Stimulated activated CD8-positive, alpha-beta memory T cell treated with anti-CD3 and anti-CD28 coated beads, Interleukin-15, amount 100 ng/mL, for 4 hours (primary cell): Measurements from ENCODE around the gene RPS6KA3.

Source experiments
- DNase-seq, 2 donors: peaks; one replicate each; pipeline ENCODE4 v3.0.0-alpha.2; 2020; ENCODE audit warnings: low read depth in 2 of 2

The RPS6KA3 gene

DNA sequence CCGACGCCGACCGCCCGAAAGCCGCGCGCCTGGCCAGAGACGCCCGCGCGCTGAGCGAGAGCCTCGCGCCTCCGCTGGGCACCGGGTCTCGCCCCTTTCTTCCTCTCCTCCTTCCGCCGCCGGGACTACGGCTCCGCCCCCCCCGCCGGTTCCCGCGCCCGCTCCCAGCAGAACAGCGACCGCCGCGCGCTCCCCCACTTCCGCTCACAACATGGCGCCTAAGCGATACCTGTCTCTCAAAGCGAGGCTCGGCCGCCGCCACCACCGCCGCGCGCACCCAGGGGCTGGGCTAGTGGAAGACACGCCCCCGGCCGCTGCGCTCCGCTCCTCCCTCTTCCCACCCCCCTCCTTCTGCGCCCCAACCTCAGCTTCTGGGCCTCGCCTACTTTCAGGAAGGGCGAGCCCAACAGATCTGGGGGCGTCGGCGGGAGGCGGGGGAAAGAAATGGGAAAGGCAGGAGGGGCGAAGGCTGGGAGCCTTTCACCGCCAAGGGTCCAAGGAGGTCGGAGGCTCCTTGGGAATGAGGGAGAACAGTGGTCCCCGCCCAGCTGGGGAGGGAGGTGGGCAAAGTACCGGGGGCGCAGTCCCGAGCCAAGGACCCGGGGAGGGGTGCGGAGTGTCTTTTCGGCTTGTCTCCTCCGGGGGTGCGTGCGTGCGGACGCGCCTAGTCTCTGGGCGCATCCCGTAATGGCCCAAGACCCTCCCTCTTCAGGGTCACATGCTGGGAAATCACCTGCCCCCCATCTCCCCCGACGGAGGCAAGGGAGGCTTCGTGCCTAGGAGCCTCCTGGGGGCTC is at the start of gene RPS6KA3:
TSS of gene RPS6KA3 (minus strand) at position 100 of the 797 bp plus-strand sequence. CDS start 277 bp downstream, outside the sequence.
- DNase-seq: peak; percentile 76

DNA sequence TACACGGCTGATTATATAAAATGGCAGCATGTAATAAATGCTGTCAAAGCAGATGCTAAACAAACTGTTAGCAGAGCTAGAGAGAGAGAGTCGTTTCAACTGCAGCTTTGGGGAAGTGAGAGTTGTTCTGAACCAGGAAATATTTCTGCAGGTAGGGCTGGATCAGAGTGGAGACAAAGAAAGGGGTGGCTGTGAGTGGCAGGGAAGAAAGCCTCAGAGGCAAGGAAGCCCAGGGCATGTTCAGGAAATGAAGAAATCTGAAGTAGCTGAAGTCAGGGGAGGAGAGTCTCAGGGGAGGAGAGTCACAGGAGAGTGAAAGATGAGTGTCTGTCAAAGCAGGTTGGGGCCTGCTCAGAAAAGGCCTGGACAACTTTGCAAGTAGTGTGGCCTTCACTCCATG is 48.4 kb upstream of the RPS6KA3 start:
- no peak for DNase-seq

DNA sequence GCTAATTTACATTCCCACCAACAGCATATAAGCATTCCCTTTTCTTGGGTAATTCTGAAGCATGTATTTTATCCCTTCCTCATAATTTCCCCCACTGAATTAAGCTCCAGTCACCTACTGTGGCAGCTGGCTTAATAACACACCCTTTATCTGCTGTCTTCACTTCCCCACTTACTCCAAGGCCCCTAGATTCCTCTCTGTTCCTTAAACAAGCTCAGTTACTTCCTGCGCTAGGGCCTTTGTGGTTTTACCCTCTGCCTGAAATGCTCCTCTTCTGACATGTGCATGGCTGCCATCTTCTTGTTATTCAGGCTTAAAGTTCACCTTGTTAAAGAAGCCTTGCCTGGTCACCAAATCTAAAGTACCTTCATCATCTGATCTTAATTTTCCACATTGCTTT is 47.2 kb upstream of the RPS6KA3 start:
- DNase-seq: no peak

DNA sequence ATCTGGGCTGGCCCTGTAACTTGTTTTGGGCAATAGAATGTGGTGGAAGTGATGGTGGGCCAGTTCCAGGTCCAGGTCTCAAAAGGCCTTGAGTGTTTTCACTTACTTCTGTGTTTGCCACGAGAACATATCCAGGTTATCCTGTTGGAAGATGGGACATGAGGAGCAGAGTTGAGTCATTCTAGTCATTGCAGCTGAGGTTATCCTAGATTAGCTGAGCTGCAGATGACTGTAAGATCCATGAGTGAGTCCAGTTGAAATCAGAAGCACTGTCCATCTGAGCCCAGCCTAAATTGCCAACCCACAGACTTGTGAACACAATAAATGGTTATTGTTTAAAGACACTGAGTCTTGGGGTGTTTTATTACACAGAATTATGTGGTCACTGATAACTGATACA is 45.3 kb upstream of the RPS6KA3 start:
- DNase-seq: no peak

DNA sequence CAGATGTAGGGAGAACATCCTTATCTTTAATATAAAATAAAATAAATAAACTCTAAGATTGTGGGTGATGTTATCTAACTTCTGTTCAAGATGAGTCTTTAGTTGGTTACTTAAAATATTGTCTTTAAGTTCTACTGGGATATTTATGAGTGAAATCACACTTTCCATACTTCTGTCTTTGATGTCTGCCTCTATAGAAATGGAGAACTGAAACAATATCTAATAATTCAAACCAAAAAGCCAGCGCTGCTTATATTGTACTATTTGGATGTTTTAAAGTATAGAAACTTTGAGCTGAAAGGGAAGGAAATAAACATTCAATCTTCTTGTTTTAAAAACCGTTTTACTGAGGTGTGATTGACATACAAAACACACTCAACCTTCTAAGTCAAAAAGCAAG is 44.8 kb upstream of the RPS6KA3 start:
- no peak for DNase-seq

DNA sequence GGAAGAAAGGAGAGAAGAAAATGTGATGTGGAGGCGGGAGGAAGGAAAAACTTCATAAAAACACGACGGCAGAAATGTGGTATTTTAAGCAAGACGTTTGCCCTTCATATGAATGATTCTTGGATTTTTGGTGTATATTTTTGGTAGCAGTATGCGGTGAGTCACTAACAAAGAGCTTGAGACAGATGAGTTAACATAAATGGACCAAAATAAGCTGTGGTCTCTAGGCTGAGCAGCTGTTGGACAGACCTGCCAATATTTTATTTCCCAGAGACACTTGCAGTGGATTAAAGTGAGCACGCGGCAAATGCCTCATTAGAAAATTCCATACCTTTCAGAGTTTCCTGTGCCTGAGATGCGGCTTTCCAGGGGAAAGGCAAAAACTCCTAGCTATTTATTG is 43.1 kb upstream of the RPS6KA3 start:
- no peak for DNase-seq

DNA sequence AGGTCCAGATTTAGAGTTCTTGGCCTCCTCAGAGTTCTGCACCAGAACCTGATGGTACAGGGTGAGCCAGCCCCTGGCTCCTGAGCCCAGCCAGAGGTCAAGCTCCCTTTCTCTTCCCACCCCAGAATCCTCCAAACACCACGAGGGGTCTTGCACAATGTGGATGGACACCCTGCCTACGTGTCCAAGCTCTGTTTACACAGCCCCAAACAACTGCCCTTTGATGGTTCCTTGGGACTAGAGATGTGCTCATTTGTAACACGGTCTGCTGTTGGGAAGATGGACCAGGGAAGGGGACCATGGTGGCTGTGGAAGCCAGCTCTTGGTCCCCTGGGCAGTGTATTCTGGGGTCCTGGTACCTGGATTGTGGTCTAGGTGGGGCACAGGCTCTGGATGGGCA is 40.0 kb upstream of the RPS6KA3 start:
- DNase-seq: no peak

DNA sequence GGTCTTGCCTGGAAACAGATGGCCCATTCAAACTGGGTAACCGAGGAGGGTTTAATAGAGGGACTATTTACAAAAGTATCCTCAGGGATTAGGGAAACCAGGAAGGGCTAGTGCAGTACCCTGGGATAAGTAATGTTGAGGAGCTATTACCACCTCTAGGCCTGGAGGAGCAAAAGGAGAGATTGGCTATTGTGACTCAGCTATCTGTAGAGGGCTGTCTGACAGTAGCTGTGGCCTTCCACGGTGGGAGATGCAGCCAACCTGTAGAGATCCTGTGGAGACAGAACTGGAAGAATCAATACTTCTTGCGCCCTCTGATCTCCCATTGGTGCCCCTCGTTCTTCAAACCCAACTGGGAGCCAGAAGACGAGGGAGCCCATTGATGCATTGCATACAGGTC is 34.1 kb upstream of the RPS6KA3 start:
- DNase-seq: no peak

DNA sequence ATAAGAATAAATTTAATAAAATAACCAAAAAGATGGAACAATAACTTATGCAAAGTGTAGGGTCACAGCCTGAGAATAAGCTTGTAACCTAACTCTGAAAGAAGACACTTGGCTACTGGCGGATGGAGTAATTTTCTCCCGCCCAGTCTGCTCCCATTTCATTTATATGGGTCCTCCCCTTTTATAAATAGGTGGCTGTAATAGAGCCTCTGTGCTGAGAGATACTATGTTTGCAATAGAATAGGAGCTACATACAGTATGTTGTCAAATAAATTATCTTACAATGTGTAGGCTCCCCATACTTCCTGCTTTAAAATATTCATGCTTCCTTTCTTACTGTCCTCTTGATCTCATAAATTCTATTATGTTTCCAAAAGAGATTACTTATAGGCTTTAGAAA is 28.2 kb upstream of the RPS6KA3 start:
- no peak for DNase-seq

DNA sequence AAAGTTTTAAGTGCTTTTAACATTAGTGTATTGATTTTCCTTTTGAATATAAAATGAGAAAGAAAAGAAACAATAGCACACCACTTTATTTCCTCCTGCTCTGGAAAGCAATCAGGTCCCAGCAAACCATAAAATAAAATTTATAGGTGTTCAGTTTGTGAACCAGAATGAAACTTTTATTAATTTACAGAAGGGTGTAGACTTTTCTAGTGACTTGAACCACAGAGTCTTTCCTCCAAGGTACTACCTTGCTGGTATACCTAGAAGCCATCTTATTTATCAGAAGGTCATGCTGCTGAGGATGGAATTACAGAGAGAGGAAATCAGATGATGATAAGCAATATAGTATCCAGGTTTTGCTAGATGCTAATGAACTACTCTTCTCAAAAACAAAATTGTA is 27.6 kb upstream of the RPS6KA3 start:
- DNase-seq: no peak

DNA sequence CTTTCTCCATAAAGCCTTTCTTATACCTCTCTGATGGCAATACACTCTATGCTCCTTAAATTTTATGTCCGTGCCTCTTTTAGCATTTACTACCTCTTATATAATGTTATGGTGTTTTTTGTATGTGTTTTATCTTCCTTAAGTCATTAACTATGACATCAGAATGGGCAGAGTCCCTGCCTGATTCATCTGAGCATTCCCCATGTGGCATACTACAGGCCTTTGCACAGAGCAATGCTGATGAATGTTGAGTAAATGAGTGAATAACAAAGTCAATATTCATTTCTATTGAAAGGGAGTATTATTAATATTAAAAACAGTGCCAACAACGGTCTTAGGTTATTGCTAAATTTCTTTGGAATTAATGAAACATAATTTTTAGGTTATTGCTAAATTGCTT is 18.8 kb upstream of the RPS6KA3 start:
- DNase-seq: no peak

DNA sequence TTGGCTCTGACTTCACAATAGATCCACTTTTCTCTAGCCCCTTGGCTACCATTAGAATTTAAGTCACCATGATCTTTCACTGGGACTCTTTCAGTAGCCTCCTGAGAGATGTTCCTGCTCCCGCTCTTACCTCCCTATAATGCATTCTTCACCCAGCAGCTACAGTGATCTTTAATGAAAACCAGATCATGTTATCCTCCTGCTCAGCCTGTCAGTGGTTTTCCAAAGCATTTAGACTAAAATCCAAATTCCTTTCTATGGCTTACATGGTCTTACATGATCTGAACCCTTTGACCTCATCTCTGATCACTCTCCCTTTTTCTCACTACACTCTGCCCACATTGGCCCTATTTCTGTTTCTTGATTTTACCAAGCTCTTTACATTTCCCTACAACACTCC is 18.3 kb upstream of the RPS6KA3 start:
- no peak for DNase-seq

DNA sequence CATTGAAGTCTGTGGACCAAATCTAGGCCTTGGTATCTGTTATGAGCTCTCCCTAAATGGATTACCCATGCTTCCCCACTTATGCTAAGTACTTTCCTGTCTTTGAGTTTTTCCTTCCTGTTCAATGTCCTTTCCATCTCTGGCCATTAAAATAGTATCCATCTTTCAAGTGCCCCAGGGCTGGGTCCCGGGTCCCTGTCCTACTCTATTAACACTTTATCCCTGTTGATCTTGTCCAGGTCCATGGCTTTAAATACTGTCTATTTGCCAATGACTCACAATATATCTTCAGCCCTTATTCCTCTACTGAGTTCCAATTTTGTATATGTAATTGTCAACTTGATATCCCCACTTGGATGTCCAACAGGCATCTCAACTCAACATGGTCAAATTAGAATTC is 17.7 kb upstream of the RPS6KA3 start:
- no peak for DNase-seq

DNA sequence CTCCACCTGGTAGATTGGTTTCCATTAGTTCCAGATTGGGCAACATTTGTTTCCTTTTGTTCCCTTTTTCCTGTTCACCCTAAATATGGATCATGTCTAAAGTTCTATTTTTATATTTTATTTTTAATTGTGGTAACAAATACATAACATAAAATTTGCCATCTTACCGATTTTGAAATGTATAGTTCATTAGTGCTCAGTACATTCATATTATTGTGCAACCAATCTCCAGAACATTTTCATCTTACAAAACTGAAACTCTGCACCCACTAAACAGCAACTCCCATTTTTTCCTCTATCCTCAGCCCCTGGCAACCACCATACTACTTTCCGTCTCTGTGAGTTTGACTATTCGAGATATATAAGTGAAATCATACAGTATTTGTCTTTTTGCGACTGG is 14.2 kb upstream of the RPS6KA3 start:
- DNase-seq: no peak

DNA sequence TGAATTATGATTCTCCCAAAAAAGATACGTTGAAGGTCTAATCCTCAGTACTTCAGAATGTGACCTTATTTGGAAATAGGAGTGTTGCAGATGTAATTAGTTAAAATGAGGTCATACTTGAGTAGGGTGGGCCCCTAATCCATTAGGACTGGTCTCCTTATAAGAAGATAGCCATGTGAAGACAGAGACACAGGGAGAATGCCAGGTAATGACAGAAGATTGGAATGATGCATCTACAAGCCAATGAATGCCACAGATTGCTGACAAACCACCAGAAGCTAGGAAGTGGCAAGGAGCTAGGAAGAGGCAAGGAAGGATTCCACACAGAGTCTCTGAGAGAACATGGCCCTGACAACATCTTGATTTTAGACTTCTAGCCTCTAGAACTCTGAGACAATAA is 7.4 kb upstream of the RPS6KA3 start:
- no peak for DNase-seq

DNA sequence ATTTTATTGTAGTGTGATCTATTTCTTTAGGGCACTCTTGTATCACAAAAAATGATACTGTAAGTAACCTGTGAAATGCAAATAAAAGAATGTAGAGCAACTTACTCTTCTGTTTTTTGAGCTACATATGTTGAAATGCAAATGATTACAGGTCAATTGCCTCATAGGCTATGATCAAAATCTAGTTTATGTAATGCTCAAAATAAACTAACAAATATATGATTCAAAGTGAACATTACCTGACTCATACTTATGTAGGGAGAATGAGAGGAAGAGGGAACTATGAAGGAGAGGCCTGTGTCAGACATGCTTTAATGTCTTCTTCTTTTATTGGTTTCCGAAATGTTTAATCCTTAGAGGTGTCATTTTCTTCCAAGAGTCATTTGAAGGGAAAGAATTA is 5.0 kb upstream of the RPS6KA3 start:
- DNase-seq: no peak

DNA sequence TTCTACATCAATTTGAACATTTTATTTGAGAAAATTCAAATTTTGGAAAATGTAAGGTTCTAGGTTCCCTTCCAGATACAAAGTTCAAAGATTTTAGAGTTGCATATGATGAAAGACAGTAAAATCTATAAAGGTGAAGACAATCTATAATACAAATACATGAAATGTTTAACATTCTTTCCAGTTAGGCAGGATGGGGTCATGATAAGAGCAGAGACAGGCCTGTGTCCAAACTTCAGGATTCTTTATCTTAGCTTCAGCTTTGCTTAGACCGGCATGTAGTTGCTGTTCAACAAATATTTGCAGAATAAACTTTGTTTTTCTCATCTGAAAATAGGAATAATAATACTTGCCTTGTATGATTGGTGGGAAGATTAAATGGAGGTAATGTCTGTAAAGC is 4.5 kb upstream of the RPS6KA3 start:
- no peak for DNase-seq

DNA sequence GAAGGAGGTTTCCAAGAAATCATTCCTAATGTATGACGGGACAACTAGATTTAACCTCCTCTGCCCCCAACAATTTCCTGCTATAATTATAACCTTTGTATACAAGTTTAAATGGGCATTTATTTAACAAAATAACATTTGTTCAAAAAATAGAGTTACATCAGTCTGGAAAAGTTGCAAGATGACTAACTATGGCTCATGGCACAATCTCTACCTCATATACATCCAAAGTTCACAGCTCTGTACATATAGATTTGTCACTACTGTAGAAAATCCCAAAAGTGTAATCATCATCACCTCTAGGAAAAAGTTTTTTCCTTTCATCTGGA is 3.8 kb upstream of the RPS6KA3 start:
- no peak for DNase-seq

DNA sequence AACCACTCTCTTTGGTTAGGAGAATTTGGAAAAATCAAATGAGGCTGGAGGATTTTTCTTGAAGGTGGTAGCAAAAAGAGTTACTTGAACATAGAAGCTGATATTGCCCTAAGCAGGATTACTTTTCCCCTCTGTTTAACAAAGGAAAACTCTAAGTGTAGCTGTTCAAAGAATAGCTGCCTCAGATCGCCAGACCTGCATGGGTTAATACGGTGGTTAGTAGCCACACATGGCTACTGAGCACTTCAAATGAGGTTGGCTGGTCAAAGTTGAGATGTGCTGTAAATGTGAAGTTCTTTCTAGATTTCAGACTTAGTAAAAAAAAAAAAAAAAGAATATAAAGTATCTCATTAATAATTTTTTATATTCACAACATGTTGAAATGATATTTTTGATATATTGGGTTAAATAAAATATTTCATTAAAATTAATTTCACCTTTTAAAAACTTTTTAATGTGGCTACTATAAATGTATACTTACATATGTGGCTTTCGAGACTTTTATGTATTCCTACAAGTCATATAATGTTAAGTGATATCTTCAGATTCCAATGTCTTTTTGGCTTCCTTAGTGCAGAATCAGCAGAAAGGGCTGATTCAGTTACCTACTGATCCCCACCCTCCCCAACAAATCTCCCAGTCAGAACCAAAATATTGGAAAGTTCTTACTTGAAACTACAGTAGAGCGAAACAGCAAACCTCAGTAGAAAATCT is 3.3 kb upstream of the RPS6KA3 start:
- DNase-seq: no peak

DNA sequence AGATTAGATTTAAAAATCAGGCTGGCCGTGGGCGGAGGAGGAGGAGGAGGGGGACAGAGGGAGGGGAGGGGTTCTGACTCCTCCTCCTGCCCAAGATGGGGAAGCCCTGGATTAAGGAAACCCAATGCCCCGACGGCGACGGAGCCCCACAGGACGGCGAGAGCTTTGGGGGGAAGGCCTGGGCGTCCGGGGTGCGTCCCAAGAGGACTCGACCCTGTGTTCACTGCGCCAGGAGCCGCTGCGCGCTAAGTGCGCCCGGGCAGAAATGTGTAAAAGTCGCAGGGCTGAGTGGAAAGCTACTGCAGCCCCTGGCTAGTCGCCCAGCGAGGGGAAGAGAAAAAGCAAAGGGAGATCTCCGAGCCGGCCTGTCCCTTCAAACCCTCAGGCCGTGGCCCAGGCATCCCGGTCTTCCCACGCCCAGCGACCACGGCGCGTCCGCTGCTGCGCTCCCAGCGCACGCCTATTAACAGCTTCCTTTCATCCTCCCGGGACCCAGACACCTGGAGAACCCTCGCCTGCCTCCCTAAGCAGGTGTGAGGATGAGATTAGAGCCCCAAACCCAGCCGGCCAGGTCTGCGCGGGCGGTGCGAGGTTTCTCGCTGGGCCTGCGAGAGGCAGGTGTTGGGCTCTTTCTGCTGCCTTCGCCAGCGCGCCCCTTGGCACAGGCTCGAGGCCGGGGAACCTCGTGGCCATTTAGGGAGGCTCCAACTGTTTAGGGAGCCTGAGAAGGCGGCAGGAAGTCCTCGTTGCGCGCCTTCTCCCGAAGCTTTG is 1.4 kb upstream of the RPS6KA3 start:
- no peak for DNase-seq

DNA sequence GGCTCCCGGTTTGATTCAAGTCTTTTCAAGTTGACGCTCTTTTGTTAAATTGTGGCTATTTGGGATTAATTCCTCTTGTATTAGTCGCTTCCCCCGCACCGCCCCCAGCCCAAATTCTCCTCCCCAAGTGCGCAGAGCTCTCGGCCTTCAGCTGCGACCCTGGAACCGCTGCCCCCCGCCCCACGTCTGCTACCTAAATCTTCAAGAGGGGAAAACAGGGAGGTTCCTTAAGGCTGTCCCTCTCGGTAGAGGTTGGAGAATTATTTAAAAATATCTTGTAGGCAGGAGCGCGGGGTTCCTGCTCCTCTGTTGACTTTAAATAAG is 860 bp upstream of the RPS6KA3 start:
- DNase-seq: no peak

DNA sequence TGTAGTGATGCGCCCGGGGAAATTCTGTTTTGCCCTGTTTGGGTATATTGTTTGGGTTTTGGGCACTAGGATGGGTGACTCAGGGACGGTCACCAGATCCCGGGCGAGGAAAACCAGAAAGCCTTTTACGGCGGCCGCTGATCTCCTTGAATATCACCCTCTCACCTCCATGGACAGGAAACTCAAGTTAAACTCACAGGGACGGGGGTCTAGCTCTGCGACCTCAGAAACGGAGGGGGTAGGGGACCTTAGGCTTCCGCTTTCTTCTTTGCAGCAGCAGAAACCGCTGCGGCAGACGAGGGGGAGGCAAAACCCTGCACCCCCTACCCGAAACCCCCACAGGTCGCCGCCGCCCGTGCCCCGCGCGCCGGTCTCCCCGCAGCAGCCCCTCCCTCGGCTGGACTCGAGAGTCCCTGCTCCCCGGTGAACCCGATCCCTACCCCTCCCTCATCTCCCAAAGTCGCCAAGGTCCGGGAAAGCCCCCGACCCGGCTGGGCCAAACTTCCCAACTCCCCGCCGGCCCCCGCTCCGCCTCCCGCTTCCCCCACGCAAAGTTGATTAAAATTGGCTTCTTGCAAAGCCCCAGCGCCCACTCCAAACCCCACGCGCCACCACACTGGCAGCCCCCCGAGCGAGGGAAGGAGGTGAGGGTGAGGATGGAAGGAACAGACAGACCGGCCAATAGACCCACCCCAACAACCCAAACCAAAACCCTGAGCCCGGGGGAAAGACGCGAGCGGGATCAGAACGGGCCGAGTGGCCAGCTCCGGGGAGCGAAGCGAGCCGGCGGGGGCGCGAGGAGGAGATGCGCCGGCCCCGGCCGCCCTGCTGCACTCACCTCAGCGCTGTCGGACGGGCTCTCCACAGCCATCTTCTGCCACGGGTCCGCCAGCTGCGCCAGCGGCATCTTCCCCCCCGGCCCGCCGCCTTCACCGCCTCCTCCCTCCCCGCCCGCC is 705 bp downstream of the RPS6KA3 start:
- peak; percentile 5 to 22 for DNase-seq
